GM18507 (cell line): Measurements from ENCODE around the gene WDR45B.

Experiments
- DNase-seq: peaks from one replicate; pipeline ENCODE4 v3.0.0; 2011; ENCODE audit warnings: low read depth; ENCODE audit not compliant: insufficient read length; ENCODE audit errors: extremely low spot score
- FAIRE-seq: peaks from 2 replicates; lab custom pipeline; 2011; peaks lifted over from hg19 to GRCh38; lab: Jason Lieb, UNC

Gene WDR45B

GRCh38 chr17:82678265-82678891, 30.1 kb upstream of the WDR45B start:
- FAIRE-seq (no peak), DNase-seq (no peak)

- no peak for FAIRE-seq
- DNase-seq, result no peak
Measured at GRCh38 chr17:82677353-82677925, 29.2 kb upstream of the WDR45B start.

GRCh38 chr17:82675476-82676245, 27.4 kb upstream of the WDR45B start:
- FAIRE-seq, result no peak
- no peak for DNase-seq

GRCh38 chr17:82674656-82675475, 26.6 kb upstream of the WDR45B start:
- no peak for DNase-seq
- FAIRE-seq, result no peak

GRCh38 chr17:82670661-82671450, 22.6 kb upstream of the WDR45B start:
- FAIRE-seq, result no peak
- no peak for DNase-seq

- DNase-seq (peak; percentile 32), FAIRE-seq (no peak)
Measured at GRCh38 chr17:82668631-82669099, 20.4 kb upstream of the WDR45B start.

GRCh38 chr17:82668024-82668630, 19.9 kb upstream of the WDR45B start:
- no peak for FAIRE-seq
- no peak for DNase-seq

GRCh38 chr17:82667668-82668000, 19.4 kb upstream of the WDR45B start:
- no peak for DNase-seq

GRCh38 chr17:82666931-82667667, 18.9 kb upstream of the WDR45B start:
- DNase-seq, result no peak
- no peak for FAIRE-seq

More at GRCh38 chr17:82667668-82668000, 19.4 kb upstream of the WDR45B start:
- no peak for FAIRE-seq

GRCh38 chr17:82665891-82666290, 17.6 kb upstream of the WDR45B start:
- FAIRE-seq, result no peak
- DNase-seq, result no peak

GRCh38 chr17:82665217-82665616, 17.0 kb upstream of the WDR45B start:
- DNase-seq, result no peak
- FAIRE-seq, result no peak

GRCh38 chr17:82664701-82665182, 16.5 kb upstream of the WDR45B start:
- DNase-seq (no peak), FAIRE-seq (no peak)

- DNase-seq (no peak), FAIRE-seq (no peak)
Measured at GRCh38 chr17:82664276-82664575, 16.0 kb upstream of the WDR45B start.

- no peak for FAIRE-seq
- DNase-seq, result no peak
Measured at GRCh38 chr17:82663381-82664275, 15.4 kb upstream of the WDR45B start.

GRCh38 chr17:82662711-82663261, 14.5 kb upstream of the WDR45B start:
- no peak for FAIRE-seq
- DNase-seq, result no peak

GRCh38 chr17:82661717-82662683, 13.8 kb upstream of the WDR45B start:
- no peak for FAIRE-seq
- no peak for DNase-seq
